Central memory CD4-positive, alpha-beta T cell (primary cell): ENCODE results near the gene ARMC2.
"Not testable (repeated sequence)": the region's sequence is repeated elsewhere in the genome, so short reads cannot be mapped to it uniquely, and the experiment has no call there.

Source experiments
- DNase-seq: peaks from one replicate; pipeline ENCODE4 v3.0.0; 2022

The ARMC2 gene

DNA sequence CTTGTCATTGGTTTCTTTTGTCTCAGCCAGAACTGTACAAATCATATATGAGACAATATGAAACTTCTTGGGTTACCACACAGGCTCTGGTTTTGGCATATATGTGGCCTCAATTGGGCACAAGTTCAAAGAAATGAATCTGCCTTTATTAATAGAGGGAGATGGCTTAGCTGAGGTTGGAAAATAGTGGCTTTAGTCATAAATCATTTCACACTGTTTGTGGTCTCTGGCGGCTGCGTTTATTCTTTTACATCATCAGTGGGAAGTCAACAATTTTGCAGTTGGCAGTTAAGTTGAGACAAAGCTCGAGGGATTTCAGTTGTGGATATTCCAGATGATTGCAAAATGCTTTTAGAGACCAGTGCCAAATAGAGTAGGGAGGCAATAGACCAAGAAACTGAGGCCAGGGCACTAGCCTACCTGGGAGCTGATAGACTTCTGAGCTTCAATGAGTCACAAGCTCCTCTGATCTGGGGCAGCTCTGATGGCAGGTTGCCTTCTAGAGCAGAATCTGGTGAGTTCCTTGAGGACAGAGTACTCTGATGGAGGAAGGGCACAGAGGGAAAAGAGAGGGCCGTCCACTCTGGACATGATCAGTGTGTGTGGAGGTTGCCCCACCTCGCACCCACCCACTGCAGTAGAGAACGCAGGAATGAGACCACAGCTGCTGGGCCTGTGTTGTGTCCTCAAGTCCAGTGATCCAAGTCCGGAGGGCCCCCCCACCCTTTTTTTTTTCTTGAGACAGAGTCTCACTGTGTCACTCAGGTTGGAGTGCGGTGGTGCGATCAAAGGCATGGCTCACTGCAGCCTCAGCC lies 73.5 kb downstream of the ARMC2 start:
- DNase-seq = no peak

DNA sequence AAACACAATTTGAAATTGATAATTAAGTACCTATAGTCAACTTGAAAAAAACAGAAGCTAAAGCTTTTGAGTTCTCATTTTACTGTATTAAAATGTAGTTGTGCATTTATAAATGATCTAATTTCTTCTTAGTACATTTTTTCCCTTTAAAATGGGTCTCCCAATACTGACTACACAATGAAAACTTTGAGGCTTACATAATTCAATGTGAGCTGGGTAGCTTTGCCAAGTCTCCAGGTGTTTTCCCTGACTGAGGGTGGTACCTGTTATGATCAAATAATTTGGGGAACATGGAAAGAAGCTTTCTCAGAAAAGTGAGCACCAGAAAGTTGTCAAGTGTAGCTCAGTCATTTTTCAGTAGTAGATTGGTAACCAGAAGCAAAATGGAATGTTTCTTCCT lies 74.3 kb downstream of the ARMC2 start:
- no peak for DNase-seq

DNA sequence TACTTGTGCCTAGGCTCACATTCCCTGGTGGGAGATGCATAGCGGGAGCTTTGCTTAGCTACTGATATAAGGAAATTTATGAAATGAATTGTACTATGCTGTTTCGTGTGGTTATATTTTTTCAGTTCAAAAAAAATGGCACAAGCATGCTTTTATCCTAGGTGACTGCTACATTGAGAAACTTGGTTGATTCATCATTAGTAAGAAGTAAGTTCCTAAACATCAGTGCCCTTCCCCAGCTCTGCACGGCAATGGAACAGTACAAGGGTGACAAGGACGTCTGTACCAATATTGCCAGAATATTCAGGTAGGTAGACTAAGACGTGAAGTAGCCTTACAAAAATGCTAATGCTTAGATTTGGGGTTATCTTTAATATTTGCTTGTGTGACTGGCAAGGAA lies 79.7 kb downstream of the ARMC2 start:
- DNase-seq = no peak

DNA sequence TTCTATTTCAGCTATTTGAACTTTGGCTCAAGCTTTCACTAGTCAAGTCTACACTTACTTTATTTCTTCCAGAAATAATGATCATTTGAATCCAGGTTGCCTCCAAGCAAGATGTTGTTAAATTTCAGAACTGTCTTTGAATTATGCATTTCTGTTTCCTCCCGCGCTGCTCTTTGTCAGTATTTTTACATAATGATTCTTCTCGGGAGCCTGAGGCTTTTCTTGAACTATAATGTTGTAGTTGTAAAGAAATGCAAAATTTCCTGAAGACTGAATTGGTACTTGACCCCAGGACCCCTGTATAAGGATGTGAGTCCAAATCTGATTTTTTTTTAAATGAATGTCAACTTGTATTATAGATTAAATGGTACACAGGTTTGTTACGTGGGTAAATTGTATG lies 80.4 kb downstream of the ARMC2 start:
- DNase-seq = no peak

DNA sequence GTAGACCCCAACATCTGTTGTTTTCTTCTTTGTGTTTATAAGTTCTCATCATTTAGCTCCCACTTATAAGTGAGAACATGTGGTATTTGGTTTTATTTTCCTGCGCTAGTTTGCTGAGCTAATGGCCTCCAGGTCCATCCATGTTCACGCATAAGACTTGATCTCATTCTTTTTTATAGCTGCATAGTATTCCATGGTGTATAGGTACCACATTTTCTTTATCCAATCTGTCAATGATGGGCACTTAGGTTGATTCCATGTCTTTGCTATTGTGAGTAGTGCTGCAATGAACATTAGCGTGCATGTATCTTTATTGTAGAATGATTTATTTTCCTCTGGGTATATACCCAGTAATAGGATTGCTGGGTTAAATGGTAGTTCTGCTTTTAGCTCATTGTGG lies 82.9 kb downstream of the ARMC2 start:
- not testable (repeated sequence) for DNase-seq

DNA sequence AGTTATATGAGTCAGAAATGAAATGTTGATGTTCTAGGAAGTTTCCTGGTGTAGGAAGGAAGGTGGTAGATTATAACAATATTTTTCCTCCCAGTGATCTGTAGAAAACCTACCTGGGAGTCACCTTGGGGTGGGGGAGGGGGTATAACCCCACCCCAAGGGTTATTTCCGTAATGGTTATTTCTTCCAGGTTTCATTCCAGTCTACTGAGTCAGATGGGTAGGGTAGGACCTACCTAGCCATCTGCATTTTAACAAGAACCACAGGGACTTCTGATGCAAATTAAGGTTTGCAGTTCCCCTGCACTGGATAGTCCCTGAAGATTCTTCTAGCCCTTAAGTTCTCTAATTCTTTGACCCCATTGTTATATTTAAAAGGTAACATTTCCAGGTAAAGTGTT lies 88.9 kb downstream of the ARMC2 start:
- DNase-seq = no peak

DNA sequence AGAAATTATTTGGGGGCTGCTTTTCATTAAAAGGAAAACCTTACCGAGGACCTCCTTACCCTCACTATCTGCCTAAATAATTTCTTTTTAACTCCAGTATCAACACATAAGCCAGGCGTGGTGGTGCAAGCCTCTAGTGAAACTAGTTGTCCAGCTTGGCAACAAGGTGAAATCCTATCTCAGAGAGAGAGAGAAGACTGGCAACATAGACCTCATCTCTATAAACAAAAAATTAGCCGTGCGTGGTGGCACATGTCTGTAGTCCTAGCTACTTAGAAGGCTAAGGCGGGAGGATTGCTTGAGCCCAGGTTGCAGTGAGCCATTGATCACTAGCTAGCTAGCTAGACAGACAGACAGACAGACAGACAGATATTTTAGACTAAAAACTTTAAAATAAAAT lies 92.5 kb downstream of the ARMC2 start:
- DNase-seq = no peak

DNA sequence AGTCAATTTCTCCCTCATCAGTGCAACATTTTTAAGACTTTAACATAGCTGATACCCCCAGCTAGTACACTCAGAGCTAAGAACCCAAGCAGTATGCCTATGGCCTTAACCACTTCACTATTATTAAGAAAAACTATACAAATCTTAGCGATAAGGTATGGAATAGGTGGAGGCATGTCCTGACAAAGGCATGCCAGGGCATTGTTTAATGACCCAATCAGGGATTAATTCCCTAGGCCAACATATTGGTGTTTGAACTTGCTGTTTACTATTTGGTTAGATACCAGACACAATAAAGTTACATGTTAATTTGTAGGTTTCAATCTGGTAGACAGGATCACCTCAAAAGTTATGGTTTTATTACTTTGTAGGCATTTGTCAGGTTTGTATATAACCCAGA lies 93.1 kb downstream of the ARMC2 start:
- no peak for DNase-seq

DNA sequence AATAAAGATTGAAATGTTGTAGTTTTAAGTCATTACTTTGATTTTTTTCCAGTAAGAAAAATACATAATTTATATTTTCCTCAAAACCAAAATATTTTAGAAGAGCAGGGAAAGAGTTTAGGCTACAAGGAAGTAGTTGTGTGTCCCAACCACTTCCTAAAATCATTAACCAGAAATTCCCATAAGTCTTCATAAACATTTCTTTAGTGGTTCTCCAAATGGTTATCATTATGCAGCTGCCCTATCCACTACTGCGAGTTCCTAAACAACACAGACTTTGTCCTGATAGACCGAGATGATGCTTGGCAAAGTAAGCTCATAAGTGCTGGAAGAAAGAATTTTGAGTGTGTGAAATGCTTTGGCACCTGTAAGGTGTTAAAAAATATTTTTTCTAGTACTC lies 93.6 kb downstream of the ARMC2 start:
- no peak for DNase-seq

DNA sequence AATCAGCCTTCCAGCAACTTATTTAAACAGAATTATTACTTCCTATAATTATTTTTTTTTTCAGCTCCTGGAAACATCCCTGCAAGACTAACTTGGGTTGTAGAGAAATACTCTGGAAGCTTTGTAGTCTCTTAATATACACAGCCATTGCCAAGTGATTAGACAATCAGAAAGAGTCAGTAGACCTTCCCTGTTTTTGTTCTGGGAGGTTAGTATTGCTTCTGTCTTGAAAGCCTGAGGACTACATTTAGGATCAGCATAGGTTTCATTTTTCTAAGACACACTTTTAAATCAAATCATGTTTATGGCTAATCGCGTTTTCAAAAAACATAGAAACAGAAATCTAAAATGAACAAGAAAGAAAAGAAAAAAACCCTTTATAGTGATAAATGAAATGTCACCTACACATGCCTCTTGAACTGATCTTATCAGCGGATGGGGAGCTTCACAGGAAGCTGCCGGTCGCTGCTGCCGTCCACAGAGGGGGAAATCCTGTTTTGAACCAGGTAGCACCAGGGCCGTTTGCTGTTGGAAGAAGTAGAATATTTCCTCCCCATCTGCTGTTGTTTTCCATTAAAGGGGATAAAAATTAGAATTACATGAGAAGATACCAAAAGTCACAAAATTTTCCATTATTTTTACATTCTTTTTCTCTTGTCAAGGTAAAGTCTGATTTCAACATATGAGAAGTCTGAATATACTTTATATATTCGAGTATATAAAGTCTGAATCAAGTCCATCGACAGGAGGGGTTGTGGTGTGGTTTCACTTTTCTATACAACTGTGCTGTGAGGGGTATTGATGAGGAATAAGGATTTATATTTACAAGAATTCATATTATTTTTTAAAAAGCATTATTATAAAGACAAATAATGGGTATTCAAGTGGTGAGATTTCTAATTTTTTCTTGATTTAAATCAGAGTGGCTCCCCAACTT lies 94.6 kb downstream of the ARMC2 start:
- peak; percentile 72 for DNase-seq

DNA sequence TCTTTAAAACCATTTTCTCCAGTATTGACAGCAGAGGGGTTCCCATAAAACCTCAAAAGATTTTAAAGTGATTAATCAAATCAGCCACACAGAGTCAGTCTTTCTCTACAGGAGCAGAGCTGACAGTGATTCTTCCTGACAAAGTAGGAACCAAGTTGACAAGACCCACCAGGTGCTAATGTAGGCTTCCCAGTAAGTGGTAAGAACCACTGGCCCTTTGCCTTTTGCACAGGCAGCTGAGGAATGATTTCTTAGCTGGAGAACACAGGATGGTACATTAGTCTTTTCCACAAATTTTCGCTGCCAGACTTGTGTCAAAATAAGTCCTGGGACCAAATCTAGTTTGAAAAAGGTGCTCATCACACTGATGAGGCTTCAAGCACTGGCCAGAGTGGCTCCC lies 95.8 kb downstream of the ARMC2 start:
- DNase-seq = no peak

DNA sequence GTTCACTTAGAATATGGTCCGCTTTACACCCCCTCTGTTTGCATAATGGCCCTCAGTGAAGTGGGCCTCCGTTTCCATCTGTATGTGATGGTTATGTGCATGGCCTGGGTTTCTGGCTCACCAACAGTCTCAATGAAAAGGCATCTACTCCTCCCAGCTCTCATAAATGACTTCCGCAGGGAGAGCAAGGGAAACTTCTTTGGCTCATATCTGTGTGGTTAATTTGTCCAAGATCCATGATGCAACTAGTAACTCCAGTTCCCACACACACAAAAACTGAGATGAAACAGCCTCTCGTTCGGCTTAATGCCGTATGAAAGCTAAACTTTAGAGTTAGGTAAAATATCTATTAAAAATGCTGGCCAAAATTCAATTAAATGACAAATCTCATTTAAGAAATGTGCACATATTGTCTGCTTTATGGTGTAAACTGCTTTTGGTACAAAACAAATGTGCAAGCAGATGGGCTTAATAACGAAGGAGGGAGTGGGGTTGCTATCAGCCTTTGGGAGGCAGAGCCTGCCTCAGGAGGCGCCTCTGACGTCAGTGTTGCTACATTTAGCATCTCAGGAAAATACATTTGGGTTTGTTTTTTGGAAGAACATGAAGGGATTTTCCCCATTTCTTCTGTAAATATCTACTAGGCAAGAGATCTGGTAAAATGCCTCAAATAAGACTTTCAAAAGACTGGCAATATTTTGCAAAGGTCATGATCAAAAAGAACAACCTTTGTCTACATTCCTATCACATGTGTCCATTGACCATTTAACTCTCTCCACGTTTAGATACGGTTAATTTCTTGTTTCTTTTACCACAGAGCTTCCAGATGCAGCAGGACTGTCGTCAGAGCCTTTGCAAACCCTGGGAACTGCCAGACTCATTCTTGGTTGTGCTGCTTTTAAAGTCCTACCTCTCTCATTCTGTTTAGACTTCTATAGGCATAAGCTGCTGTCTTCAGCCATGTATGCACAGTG lies 96.8 kb downstream of the ARMC2 start:
- DNase-seq = no peak

DNA sequence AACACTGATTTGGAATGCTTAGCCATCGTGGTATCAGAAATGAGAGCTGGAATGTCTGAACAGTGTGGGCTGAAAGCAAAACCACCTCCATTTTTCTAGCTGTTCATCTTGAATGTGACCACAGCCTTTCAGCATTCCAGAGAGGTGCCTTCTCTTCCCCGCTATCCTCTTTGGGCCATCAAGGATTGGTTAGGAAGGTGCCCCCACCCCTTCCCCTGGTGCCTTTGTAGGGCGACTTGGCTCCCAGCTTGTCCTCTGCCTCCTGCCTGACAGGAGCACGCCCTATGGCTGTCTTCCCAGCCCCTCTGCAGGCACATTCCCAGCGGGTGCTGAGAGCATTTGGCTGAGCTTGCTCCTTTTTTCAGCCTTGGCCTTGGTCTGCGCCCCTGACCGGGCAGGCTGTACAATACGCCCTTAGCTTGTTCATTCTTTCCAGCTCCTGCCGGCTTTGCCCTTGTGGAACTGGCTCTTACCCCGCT lies 97.5 kb downstream of the ARMC2 start:
- DNase-seq = no peak

DNA sequence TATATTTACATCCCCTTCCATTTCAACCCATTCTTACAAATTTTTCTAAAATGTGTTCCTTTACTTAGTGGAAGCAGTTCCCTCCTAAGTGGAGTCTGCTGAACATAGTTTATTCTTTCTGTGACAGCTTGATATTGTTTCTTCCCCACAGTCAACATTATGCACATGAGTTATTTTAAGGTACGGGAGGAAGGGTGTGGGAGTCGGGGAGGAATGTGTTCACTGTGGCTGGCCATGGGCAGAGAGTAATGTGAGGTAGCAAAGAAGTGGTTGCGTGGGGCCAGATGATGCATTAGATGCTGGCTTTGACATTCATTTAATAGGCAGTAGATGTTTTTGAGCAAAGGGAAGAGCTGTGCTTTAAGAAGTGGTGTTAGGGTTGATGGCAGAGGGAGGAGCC lies 98.5 kb downstream of the ARMC2 start:
- DNase-seq = no peak

DNA sequence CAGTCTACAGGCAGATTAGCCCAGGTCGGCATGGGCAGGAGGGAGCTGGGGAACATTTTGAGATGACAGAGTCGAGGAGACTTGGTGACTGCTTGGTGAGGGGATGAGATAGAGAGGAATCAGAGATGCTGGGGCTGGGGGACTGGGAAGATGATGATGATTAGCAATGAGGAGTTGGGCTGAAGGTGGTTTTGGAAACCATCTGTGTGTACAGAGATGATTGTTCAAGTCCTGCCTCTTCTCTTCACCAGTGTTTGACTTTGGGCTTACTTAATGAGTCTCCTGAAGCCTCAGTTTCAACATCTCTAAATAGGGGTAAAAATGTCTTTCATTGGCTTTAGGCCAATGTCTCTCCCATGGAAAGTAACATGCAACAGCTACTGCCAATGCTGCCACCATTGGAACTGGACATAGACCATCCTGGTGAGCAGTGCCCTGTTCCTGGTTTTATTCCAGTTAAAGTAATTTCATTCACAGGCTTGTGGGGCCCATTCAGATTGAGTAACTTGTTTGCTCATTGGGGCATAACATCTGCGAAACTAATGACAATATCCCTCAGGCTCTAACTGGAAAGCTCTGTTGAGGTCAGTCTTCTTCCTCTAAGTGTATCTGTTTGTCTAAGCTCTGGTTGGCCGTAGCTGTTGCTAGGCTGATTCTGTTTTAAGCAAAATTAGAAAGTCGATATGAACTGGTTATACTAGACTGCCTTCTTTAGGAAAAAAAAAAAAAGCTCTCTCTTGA lies 99.1 kb downstream of the ARMC2 start:
- no peak for DNase-seq

DNA sequence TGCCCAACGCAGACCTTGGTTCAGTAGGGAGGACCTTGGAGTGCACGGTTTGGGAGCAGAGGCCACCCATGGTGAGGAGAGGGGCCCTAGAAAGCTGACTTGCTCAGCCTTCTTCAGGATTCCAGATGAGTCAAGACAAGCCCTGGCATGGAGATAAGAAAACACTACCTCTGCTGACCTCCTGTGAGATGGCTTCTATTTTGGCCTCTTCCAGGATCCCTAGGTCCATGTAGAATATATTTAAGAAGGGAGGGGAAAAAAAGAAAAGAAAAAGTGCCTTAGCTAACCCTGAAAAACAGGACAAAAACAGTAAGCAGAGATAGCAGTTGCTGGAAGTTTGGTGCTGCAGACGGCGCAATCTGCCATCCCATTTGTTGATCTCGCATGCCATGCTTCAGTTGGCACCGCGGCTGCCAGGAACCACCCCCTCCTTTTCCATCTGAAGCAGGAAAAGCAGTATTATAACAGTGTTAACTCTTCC lies 100.0 kb downstream of the ARMC2 start:
- no peak for DNase-seq

DNA sequence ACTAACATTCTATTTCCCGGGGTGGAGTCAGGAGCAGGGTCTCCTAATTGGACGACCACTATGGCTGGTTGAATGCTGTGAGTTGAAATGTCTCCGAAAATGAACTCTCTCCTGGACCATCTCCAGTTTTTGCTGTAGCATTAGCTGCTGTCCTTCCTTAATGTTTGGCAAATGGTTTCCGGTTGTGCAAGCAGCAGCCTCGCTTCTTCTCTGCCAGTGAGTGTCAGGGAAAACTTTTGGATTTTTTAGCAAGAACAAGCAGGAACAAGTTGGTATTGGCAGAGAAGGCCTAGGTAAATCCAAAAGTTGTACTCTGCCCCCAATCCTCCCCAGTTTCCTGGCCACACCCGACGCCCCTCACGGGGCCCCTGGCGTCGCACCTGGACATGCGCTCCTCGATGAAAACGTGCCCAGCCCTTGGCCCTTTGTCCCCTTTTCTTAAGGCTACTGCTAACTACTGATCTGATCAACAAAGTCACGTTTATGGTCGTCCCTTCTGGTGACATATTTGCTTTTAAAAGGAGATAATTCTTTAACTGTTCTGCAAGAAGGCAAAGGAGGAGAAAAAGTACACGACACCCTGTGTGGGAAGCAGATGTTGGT lies 103.2 kb downstream of the ARMC2 start:
- no peak for DNase-seq

DNA sequence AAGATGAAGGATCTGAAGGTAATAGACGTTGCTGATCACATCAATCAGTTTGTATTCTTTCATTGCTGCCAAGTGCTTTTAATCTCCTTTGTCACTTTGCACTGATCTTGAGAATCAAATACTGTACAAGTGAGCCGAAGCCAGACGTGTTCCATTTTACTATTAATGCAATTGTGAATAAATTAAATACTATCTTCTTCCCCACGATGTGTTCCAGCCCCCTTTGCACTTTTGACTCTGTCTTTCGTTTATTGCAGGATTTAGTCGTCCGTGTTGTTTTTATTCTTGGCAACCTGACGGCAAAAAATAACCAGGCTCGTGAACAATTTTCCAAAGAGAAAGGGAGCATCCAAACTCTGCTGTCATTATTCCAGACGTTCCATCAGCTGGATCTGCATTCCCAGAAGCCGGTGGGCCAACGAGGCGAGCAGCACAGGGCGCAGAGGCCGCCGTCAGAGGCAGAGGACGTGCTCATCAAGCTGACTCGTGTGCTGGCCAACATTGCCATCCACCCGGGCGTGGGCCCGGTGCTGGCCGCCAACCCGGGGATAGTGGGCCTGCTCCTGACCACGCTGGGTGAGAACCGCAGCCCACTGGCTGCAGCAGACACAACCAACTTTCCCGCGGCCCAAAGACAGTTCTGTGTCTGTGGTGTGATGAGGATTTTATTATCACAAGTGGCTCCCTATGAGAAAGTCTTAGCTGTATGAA lies 104.7 kb downstream of the ARMC2 start:
- DNase-seq = no peak

DNA sequence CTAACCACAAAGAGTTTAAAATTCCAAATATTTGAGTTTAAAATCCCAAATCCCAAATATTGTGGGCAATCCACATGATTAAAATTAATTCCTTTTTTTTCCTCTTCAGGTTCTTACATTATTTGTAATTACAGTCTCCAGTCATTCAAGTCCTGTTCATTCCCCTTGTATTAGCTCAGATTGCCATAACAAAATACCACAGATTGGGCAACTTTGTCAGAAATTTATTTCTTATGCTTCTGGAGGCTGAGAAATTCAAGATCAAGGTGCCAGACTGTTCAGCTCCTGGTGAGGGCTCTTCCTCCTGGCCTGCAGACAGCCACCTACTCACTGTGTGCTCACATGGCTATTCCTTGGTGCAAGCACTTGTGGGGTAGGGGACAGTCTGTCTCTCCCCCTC lies 105.5 kb downstream of the ARMC2 start:
- DNase-seq = no peak

DNA sequence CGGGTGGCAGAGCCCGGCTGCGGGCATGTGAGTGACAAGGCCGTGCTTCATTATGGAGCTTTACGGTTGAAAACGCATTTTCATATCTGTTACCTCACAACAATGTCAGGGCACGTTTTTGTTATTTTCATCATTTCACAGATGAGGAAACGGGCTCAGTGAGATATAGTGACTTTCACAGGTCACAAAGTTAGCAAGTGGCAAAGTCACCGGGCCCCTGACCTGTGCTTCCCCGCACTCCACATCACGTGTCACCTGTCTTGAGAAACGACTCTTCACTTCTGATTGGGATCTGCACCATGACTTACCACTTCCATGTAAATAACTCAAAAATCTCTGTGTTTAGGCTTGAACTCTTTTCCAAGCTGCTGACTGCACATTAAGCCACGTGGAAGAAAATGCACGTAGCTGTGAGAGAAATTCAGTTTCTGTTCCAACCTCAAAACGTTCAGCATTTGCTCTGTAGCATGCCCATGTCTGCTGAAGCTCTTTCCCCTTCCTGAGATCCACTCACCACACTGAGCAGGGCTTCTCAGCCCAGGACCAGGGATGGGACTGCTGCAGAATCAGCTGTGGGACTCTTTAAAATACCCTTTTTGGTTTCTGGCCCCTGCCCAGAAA lies 107.2 kb downstream of the ARMC2 start:
- DNase-seq = no peak
